T-helper 1 cell (primary cell): ENCODE measurements around the gene CTBP1.

ENCODE experiments used
- DNase-seq, 5 donors: peaks; one replicate each; pipeline ENCODE4 v3.0.0-alpha.2; 2012 to 2020

Gene CTBP1

DNA sequence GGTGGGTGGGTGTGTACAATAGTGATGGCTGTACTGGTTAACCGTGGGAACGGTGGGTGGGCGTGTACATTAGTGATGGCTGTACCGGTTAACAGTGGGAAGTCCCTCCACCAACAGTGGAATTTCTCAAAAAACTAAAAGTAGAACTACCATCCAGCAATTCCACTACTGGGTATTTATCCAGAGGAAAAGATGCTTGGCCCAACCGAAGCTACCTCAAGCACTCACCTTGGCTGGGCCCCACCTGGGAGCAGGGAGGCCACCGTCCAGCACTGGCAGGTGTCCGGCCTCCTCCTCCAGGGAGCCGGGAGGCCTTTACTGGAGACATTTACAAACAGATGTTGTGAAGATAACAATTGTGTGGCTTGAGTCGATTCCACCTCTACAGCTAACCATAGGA, 34.8 kb upstream of the CTBP1 start:
- no peak for DNase-seq

DNA sequence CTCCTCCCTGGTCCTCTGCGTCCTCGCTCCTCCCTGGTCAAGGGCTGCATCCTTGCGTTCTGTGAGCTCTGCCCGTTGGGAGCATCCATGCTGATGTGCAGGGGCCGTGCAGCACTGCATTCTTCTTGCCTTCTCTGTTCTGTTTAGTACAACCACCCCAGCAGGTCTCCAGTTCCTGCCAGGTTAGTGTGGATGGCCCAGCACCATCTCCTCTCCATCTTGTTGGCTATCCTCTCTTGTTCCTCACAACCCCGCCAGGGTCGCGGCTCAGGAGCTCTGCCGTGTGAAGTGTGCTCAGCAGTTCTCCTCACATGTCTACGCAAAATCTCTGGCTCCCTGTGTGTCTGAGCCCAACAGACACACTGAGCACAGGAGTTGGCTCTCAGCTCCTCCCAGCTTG, 30.3 kb upstream of the CTBP1 start:
- DNase-seq, result no peak

DNA sequence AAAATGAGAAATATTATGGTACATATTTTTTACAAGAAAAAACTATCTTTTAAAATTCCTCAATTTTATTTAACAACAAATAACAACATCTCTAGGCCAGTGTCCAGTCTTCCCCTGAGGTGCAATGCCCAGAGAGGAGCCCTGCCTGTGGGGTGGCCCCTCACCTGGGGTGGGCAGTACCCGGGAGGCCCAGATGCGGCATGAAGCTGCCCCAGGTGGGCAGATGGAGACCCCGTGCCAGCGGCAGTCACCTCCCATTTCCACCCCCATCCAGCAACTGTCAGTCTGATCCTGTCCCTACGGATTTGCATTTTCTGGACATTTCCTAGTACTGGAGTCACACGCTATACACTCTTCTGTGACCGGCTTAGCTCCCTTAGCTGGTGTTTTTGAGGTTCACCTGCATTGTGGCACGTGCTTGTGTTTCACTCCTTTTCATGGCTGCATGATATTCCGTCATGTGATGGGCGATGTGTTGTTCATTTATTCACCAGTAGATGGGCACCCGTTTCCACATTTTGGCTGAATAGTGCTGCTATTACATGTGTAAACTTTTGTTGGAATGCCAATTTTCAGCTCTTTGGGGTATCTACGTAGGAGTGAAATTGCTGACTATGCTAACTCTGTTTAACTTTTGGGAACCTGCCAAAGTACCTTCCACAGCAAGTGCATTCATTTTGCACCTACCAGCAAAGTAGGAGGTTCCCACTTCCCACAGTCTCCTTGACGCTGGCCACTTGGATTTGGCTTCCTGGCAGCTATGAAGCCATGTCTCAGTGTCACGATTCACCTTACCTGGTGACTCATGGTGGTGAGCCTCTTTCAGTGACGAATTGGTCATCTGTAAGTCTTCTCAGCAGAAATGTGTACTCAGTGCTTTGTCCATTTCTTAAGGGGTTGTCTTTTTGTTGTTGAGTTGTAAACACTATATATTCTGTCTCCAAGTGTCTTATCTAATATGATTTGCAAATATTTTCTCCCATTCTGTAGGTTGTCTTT, 29.0 kb upstream of the CTBP1 start:
- no peak for DNase-seq

DNA sequence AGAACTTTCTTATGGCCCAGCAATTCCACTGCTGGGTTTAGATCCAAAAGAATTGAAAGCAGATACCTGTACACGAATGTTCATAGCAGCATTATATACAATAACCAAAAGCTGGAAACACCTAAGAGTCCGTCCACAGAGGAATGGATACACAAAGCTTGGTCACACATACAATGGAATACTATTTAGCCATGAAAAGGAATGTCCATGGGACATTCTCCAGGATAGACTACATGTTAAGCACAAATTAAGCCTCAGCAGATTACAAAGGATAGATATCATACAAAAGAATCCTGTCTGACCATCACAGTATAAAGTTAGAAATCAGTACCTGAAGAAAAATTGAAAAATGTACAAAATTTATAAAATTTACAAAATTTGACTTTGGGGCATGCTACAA, 28.1 kb upstream of the CTBP1 start:
- no peak for DNase-seq

DNA sequence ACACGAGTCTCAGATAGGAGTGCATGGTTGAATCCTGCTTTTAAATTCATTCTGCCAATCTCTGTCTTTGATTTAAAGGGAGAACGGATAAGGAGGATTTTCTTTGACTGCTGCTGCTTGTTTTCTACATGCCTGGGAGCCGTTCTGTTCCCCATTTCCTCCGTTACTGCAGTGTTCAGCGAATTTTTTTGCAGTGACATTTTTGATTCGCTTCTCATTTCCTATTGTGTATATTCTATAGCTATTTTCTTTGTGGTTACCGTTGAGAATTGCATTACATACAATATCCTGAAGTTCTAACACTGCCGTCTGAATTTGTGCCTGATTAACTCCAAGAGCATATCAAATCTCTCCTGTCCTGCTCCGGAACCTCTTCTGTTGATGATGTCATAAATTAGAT, 25.9 kb upstream of the CTBP1 start:
- DNase-seq, result no peak

DNA sequence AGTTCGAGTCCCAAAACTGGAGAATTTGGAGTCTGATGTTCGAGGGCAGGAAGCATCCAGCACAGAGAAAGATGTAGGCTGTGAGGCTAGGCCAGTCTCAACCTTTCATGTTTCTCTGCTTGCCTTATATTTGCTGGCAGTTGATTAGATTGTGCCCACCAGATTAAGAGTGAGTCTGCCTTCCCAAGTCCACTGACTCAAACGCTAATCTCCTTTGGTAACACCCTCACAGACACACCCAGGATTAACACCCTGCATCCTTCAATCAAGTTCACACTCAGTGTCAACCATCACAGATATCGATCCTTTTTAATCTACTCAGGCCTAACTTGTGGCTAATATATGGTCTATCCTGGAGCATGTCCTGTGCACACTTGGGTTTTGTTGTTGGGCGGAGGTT, 22.8 kb upstream of the CTBP1 start:
- no peak for DNase-seq

DNA sequence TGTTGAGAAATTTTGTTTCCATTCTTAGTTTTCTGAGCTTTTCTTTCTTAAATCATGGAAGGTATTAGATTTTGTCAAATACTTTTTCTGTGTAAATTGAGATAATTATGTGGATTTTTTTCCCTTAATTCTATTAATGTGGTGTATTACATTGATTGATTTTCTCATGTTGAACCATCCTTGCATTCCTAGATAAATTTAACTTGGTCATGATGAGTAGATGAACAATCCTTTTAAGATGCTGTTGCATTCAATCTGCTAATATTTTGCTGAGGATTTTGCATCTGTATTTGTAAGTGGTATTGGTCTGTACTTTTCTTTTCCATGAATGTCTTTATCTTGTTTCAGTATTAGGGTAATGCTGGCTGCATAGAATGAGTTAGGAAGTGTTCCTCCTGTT, 20.3 kb upstream of the CTBP1 start:
- no peak for DNase-seq

DNA sequence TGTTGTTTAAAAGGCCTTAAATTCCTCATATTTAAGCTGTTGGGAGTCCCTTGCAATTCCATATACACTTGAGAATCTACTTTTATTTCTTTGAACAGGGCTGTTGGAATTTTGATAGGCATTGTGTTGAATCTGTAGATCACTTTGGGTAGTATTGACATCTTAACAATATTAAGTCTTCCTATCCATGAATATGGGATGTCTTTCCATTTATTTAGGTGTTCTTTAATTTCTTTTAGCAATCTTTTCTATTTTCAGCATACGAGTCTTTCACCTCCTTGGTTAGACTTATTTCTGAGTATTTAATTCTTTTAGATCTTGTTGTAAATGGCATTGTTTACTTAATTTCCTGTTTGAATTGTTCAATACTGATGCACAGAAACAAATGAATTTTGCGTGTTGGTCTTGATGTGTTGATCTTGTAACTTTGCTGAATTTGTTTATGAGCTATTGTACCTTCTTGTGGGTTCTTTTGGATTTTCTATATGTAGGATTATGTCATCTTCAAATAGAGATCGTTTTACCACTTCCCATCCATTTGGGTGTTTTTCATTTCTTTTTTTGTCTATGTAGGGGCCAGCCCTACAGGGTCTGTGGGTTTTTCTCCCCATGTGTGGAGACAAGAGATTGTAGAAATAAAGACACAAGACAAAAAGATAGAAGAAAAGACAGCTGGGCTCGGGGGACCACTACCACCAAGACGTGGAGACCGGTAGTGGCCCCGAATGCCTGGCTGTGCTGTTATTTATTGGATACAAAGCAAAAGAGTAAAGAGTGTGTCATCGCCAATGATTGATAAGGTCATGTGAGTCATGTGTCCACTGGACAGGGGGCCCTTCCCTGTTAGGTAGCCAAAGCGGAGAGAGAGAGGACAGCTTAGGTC, 18.2 kb upstream of the CTBP1 start:
- no peak for DNase-seq

DNA sequence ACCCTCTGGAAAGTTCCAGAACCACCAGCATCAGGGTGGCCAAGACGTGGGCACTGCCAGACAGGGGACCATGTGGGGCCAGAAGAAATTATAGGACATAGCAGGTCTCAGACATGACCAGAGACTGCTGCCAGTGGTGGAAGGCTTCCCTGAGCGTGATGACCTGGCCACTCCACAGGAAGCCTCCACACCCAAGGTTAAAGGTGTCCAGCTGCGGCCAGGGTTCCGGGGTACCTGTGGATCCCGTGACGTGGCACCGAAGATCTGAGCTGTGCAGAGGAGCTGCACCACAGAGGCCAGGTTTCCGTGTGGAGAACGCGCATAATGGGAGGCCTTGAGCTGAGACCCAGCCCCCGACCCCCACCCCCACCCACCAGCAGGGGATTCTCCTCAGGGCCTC, 16.4 kb upstream of the CTBP1 start:
- no peak for DNase-seq

DNA sequence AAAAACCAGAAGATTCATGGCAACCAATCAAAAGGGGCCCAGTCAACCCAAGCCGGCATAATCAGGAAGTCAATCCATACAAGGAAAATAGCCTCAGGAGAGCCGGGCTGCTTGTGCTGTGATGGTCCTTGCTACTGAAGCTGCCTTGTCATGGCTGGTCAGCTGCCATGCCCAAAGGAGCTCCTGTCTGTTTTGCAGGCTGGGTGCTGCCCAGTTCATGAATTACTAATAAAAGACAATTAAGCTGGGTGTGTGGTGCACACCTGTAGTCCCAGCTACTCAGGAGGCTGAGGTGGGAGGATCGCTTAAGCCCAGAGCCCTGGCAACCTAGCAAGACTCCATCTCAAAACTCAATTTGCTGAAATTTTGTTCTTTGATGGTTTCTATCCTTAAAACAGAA, 16.0 kb upstream of the CTBP1 start:
- no peak for DNase-seq

DNA sequence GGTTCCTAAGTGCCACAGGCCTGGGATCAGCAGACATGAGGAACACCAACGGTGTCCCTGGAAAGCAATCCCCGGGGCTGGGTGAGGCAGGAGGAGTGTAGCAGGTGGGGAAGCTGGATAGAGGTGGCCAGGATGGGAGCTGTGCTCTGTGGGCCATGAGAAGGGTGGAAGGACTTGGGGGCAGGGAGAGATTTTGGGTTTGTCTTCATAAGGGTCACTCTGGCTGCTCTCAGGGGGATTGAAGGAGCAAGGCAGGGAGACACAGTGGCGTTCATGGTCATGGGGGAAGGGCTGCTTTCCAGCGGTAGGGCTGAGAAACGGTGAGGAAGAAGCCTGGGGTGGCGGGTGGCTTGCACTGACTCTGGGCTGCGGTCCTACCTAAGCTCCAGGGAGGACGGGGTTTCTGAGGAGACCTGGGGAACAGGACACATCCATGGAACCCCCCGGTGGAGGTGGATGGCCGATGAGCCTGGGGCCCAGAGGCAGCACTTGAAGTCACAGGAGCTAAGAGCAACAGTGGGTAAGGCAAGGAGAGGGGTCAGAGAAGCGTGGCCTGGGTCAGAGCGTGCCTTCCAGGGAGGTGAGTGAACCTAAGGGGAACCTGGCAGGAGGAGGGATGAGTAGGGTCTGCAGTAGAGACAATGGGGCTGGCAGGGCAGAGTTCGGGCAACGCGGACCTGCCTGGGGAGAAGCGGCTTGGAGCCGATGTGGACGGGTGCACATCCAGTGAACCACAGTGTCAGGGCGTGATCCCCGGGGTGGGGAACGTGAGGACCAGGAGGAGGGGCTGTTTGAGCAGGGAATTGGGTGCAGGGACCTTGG, 12.4 kb upstream of the CTBP1 start:
- no peak for DNase-seq

DNA sequence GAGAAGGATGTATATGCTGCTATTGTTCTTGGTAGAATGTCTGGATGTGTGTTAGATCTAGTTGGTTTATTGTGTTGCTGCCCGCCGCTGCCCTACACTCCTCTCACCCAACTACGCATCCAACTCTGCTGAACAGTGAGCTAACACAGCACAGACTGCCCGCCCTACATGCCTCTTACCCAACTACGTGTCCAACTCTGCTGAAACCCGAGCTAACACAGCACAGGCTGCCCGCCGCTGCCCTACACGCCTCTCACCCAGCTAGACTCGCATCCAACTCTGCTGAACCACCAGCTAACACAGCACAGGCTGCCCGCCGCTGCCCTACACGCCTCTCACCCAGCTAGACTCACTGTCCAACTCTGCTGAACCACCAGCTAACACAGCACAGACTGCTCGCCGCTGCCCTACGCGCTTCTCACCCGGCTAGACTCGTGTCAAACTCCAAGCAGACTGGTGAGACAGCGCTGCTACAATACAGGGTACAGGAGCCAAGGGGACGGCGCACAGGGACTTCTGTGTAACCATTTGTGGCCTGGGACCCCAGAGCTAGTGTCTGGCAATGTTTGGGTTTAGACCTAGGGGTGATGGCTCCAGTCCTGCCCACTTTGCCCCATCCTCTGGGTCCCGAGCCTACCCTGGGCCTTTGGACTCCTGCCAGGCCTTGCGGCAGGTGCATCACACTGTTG, 11.6 kb upstream of the CTBP1 start:
- no peak for DNase-seq

DNA sequence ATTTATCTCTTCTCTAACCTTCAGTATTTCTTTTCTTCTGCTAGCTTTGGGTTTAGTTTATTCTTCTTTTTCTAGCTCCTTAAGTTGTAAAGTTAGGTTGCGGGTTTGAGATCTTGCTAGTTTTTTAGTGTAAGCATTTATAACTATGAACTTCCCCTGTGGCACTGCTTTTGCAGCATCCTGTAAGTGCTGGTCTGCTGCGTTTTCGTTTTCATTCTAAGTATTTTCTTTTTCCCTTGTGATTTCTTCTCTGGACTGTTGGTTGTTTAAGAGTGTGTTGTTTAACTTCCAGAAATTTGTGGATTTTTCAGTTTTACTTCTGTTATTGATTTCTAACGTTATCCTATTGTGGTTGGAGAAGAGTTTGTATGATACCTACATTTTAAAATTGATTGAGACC, 11.0 kb upstream of the CTBP1 start:
- DNase-seq, result no peak

DNA sequence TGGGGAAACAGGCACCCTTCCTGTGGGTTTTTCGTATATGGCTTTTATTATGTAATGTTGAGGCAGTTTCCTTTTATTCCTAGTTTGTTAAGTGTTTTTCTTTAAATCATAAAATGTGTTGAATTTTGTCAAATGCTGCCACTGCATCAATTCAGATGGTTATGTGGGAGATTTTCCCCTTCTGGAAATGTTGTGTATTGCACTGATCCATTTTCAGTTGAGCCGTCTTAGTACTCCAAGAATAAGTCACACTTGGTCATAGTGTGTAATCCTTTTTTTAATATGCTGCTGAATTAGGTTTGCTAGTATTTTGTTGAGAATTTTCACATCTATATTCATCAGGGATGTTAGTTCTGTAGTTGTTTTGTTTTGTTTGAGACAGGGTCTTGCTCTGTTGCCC, 9.5 kb upstream of the CTBP1 start:
- no peak for DNase-seq

DNA sequence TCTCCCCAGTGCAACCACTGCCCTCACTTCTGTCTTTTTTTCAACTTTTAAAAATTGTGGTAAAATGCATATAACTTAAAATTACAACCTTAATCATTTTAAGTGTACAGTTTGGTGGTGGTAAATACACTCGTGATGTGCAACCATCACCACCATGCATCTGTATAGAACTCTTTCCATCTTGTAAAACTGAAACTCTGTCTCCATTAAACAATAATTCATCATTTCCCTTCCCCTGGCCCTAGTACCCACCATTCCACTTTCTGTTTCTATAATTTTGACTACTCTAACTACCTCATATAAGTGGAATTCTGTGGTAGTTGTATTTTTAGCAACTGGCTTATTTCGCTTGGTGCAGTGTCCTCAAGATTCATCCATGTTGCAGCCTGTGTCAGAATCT, 6.8 kb upstream of the CTBP1 start:
- DNase-seq, result no peak

DNA sequence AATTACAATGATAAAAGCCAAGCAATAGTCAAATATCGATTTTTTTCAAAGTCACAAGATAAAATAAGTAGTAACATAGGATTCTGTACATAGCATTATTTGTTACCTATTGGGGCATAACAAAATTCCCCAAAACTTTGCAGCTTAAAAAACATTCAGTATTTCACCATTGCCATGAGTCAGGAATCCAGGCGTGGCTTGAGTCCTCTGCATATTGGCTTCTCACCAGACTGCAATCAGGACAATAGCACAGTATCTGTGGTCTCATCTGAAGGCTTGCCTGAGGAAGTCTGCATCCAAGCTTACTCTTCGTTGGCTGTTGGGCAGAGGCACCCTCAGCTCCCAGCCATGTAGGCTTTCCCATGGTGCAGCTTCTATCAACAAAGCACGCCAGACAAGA, 6.2 kb upstream of the CTBP1 start:
- DNase-seq, result no peak

DNA sequence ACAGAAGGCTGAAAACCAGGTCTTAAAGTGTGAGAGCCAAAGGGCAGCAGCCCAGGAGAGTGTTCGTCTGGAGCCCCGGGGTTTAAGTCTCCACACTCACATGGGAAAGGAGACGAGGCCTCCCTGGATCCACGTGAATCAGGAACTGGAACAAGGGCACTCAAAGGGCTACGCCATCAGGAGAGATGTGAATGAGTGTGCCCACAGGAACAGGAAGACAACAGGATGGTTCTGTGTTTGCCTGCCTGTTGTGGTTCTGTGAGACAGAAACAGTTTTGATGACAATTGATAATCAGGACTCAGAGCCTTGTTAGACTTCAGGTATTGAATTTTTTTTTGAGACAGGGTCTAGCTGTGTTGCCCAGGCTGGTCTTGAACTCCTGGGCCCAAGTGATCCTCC, 4.9 kb upstream of the CTBP1 start:
- DNase-seq, result no peak

DNA sequence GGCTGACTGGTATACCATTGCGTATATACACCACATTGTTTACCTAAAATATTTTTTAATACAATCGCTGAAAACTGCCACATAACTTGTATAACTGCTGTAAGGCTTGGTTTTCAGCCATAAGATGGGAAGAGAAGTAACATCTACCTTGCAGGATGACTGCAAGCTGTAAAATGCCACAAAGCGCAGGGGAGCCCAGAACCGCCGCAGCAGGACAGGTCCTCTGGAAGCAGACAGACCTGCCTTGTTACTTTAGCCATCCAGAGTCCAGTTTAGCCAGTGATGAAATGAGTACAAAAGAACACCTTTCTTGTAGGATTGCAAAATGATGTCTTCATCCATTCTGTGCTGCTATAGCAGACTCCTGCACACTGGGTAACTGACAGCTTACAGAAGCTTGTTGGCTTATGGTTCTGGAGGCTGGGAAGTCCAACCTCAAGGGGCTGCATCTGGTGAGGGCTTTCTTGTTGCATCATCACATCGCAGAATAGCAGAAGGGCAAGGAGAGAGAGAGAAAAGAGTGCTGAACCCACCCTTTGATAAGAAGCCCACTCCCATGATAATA, 4.1 kb upstream of the CTBP1 start:
- no peak for DNase-seq

DNA sequence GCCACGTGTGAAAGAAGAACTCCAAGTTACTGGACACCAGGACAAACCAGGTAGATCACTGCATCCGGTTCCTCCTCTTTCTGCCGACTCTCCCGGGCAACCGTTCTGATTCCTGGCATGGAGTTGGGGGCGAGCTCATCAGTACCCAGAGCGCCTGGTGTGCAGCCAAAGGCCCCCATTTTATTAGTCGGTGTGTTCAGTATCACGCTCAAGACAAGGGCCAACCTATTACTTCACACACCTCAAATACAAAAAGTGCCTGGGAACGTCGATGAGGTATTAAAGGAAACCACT, 2.8 kb upstream of the CTBP1 start:
- DNase-seq, result no peak

DNA sequence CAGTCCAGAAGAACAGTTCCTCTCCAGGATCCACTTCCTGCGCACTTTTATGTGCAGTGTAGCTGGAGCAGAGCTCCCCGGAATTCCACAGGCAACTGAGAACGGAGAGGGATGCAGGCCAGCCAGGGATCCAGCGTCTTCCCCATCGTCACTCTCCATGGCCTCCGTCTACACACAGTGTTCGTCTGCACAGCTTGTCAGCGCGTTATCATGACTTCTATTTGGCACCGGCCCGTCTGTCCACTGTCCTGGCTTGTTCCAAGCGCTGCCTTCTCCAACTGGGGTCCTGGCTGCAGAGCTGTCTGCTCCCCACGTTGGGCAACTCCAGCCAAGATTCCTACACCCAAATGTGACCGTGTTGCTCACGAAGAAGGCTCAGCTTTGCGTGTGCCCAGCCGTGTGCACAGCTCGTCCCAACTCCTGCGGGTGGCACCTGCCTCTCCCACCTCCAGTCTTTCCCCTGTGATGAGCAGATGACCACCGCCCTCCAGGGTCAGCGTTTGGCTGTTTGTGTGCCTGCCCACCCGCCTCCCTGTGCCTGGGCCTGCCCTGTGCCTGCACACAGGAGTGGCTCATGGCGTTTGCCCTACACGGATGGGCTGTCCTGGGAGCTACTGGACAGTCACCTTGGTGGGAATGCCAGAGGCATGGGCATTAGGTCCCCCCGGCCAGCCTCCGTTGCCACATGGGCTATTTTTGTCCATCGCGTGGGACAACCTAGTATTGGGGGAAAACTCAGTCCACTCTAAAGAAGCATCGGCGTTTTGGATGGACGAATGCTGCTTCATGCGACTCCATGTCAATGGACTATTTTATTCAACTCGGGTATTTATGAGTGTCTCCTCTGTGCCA, 2.2 kb upstream of the CTBP1 start:
- no peak for DNase-seq

DNA sequence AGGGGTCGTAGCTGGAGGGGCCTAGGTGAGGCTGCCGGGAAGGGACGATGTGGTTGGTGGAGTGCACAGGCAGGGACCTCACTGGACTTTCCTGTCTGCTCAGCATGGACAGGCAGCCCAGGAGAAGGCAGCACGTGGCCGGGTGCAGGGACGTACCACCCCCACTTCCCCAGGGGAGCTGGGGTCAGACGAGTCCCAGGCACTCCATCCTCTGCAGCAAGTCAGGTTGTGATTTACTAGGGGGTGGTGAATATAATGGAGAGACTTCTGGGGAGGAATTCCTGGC, 1.5 kb upstream of the CTBP1 start:
- DNase-seq, result no peak
